Activated CD8-positive, alpha-beta memory T cell treated with anti-CD3 and anti-CD28 coated beads, Interleukin-2, amount 50 U/mL, for 24 hours (primary cell): Measurements from ENCODE around the gene MAP7D2.
A peak's percentile ranks its signal among the peaks of the same experiment; 100 is the strongest.

Experiments used
- DNase-seq: peaks from one replicate; pipeline ENCODE4 v3.0.0-alpha.2; 2020; ENCODE audit errors: extremely low read depth

MAP7D2 gene

GRCh38 chrX:20038966-20039365, 77.7 kb downstream of the MAP7D2 start:
- DNase-seq: no peak

GRCh38 chrX:20037186-20037585, 79.5 kb downstream of the MAP7D2 start:
- DNase-seq: no peak

- DNase-seq: no peak
Measured at GRCh38 chrX:20032201-20032600, 84.5 kb downstream of the MAP7D2 start.

- DNase-seq: no peak
Measured at GRCh38 chrX:20029728-20030127, 87.0 kb downstream of the MAP7D2 start.

GRCh38 chrX:20028588-20028987, 88.1 kb downstream of the MAP7D2 start:
- DNase-seq: no peak

- DNase-seq: no peak
Measured at GRCh38 chrX:20026278-20026677, 90.4 kb downstream of the MAP7D2 start.

- no peak for DNase-seq
Measured at GRCh38 chrX:20019672-20020365, 96.9 kb downstream of the MAP7D2 start.

GRCh38 chrX:20016616-20016945, 100.1 kb downstream of the MAP7D2 start:
- no peak for DNase-seq

GRCh38 chrX:20015945-20016615, 100.6 kb downstream of the MAP7D2 start:
- no peak for DNase-seq

GRCh38 chrX:20015422-20015821, 101.3 kb downstream of the MAP7D2 start:
- DNase-seq: no peak

- no peak for DNase-seq
Measured at GRCh38 chrX:20011608-20012007, 105.1 kb downstream of the MAP7D2 start.

GRCh38 chrX:20007962-20008622, 108.6 kb downstream of the MAP7D2 start:
- no peak for DNase-seq

GRCh38 chrX:20005883-20006282, 110.8 kb downstream of the MAP7D2 start:
- no peak for DNase-seq

GRCh38 chrX:20001588-20001987, 115.1 kb downstream of the MAP7D2 start:
- no peak for DNase-seq

- DNase-seq: no peak
Measured at GRCh38 chrX:19991350-19991718, 125.4 kb downstream of the MAP7D2 start.

- DNase-seq: peak; percentile 40
Measured at GRCh38 chrX:19990556-19991349, 126.0 kb downstream of the MAP7D2 start, which contains the start of gene BCLAF3. TSS of gene BCLAF3 (minus strand) at chrX:19991061. CDS start at chrX:19970264, 20,797 bp downstream.

GRCh38 chrX:19990151-19990555, 126.6 kb downstream of the MAP7D2 start:
- DNase-seq: no peak

GRCh38 chrX:19987856-19988255, 128.9 kb downstream of the MAP7D2 start:
- DNase-seq: no peak

GRCh38 chrX:19986531-19986930, 130.2 kb downstream of the MAP7D2 start:
- DNase-seq: no peak

GRCh38 chrX:19981947-19982346, 134.8 kb downstream of the MAP7D2 start:
- DNase-seq: no peak

- DNase-seq: no peak
Measured at GRCh38 chrX:19975845-19976244, 140.9 kb downstream of the MAP7D2 start.

GRCh38 chrX:19972984-19973383, 143.7 kb downstream of the MAP7D2 start:
- DNase-seq: no peak
